NCI-H446 treated with DMSO at 0.1 percent for 48 hours (cell line): ENCODE results near the gene MNAT1.
"Not testable (repeated sequence)": the region's sequence is repeated elsewhere in the genome, so short reads cannot be mapped to it uniquely, and the experiment has no call there.

Experiments
- DNase-seq: peaks from one replicate; lab custom pipeline; 2025; lab: John Stamatoyannopoulos, UW

Gene MNAT1

DNA sequence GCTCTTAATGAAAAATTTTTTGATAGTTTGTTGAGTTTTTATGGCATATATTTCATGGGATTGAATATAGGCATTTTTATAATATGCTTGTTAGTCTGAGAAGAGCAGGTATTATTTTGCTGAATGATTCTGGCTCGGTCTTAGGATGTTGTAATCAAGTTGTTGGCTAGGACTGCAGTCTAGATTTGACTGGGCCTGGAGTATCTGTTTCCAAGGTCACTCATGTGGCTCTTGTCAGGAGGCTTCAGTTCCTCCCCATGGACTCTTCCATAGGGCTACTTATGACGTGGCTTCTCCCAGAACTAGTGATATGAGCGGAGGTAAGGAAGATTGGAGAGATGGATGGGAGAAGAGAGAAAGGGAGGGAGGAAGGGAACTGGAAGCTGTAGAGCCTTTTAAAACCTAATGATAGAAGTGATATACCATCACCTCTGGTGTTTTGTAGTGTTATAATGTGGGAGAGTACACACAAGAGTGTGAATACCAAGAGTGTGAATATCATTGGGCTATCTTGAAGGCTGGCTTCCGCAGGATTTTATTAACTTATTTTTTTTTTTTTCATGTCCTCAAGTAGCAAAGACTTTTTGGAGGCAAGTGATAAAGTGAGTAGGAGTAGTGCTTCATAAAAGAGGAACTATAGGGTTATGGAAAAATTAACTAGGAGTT is 4.4 kb downstream of the MNAT1 start:
- no peak for DNase-seq

DNA sequence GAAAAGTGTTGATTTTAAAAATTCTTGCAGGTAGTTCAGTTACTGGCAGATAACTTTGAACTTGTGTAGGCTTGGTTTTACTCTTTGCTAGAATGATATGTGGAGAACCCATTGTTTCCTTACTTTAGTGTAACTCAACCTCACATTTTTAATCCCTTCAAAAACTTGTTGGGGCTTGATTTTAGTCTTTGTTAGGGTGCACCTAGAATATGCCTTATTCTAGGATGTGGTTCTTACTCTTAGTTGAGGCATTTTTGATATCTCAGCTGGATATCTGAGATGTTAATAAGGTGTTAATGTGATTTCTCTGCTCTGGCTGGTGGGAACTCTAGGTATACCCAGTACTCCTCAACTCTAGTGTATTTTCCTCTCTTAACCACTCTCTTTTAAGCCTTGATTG is 10.0 kb downstream of the MNAT1 start:
- no peak for DNase-seq

DNA sequence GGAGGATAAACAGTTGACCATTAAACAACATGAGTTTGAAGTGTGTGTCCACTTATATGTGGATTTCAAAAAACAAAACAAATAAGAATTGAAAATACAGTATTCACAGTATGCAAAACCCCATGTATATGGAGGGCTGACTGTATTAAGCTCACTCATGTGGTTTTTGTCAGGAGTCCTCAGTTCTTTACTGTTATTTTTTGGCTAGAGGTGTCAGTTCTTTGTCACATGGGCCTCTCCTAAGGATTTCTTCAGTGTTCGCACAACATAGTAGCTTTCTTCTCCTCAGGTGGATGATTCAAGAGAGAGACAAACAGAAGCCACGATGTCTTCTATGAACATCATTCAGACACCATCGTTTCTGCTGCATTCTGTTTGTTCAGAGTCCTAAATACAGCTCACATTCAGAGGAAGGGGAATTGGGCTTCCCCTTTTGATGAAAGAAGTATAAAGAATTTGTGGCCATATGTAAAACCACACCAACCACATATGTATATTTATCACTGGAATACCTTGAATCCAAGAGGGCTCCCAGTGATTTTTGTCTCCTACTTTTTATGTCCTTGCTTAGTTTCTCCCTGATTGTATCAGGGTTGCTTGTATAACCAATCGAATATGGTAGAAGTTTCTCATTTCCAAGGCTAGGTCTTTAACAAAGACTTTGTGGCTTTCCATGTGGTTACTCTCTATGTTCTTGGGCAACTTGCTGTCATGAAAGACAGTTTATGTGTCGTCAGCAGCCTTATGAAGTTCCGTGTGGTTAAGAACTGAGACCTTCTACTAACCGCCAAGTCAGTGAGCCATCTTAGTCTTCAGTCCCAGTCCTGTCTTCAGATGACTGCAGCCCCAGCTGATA is 18.9 kb downstream of the MNAT1 start:
- no peak for DNase-seq

DNA sequence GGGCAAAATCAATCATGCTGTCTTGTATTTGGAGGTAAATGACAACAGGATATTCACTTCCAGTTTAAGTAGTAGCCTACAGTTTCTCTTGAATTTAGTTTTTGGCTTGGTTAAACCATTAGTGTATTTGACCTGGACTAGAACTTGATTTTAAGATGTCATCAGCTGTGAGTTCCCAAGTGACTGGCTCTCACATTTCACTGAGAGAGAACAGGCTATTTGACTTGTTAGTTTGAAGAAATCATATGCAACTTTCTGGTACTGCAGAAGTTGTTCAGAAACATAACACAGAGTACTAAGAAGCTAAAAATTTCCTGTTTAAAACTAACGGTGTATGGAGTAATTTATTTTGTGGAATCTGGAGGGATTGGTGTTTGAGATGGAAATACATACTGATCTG is 22.3 kb downstream of the MNAT1 start:
- no peak for DNase-seq

DNA sequence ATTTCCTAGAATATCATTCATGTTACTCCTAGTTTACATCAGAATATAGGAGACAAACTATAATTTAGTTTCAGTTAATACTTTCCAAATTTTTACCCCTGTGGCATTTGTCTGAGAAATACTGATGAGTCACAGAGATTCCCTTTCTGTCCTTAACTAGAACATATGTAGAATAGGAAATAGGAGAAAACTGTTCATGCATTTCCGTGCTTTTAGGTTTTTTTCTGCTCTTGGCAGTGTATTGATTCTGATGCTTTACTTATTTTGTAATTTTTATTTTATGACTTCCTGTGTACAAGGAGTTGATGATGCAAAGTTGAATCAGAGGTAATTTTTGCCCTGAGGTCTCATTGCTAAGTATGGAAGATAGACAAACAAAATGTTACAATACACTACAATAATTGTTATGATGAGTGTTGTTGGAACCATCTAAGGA is 23.0 kb downstream of the MNAT1 start:
- DNase-seq: no peak

DNA sequence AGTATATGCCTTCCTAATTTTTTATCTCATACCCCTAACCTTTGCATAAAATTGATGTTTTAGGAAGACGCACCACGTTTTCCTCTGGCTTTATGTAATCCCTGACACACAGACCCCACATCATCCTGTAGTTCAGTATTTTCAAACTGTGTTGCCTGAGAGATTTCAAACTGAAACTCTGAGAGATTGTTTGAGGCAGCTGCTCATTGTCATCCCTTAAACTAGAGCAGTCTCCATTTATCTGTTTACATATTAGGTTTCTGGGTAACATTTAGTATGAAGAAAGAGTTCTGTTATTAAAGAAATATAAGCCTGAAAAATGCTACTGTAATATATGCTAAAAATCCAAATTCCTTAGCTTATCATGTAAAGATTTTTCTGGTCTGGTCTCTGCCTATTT is 24.3 kb downstream of the MNAT1 start:
- DNase-seq: no peak

DNA sequence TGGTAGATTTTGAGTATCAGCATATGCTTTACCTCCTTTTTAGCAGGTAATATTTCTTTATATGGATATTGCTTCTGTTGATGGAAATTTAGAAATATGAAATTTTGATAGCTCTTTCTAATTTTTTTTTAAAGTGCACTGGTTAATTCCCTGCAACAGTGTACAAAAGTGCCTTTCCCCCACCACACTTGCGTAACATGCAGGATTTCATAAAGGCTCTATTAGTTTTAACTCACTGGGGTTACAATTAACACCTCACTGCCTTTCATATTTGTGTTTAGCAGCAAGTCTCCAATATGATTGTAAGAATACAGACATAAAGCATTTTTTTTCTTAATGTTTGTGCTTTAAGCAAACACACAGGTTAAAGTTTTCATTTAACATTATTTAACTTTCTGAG is 25.6 kb downstream of the MNAT1 start:
- DNase-seq: no peak

DNA sequence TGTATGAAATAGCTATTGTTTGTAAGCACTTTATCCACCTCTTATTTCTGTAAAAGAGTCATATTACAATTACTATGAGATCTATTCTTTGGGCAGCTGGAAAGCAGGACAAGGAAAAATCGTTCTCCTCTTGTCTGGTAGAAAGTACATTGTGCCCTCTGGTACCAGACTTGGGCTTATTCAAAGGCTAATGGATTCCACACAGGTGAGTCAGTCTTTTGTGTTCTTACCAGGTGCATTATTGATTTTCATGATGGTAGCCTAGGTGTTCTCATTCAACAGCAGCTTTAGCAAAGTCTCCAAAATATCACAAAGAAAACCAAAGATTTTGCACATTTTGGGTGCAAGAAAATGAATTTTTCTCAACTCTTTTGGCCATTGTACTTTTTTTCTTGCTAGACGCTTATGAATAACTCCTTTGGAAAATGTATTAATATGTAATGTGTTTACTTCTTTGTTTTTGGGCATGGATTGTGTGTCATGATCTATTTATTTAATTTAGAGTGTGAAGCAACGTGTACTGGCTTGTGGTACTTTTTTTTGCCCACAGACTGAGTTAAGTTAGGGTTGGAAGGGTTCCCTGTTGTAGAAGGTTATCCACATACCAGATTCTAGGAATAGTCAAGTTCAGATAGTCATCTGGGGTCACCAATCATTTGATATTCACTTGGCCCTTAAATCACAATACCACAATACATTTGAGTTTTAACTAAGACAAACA is 26.2 kb downstream of the MNAT1 start:
- DNase-seq: no peak

DNA sequence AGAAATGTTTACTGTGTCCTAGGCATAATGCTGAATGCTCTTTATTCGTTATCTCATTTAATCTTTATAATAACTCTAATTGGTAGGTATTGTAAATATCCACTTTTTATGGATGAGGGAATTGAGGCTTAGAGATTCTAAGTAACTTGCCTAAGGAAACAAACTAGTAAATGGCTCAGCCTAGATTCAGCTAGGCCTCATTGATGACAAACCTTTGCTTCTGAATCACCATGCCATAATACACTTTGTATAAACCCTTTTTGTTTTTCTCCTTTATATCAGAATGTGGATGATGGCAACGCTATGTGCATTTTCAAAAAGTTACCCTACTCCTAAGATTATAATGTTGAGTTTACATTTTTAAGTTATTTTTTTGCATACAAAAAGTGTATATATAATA is 34.0 kb downstream of the MNAT1 start:
- DNase-seq: no peak

DNA sequence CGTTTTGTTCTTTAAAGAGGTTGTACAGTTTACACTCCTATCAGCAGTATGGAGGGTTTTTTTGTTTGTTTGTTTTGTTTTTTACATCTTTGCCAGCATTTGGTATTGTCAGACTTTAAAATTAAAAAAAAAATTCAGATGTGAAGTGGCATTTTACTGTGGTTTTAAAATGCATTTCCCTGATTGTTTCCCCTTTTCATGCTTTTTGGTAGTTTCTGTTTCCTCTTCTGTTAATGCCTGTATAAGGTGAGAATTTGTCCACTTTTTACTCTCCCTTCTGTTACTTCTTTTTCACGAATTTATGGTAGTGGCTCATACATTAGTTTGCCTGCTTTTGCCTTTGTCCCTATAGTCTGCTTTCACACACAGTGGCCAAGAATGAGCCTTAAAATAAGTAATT is 36.6 kb downstream of the MNAT1 start:
- no peak for DNase-seq

DNA sequence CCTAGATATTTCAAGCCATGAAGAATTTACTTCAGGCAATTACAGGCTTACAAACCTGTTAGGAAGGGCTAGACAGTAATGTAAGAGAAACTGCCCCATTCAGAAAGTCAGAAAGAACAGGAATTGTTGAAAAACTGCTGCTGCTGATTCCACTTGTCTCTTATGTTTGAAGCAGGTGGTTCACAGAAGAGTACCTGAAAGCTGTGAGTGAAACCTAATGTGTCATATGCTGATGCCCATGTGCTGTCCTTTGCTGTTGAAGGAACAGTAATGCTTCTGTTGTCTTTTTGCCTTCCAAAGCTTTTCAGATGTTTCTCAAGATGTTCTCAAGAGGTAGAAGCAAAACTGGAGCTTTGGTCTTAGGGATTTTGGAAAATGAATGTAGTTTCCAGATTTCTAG is 39.0 kb downstream of the MNAT1 start:
- DNase-seq: no peak

DNA sequence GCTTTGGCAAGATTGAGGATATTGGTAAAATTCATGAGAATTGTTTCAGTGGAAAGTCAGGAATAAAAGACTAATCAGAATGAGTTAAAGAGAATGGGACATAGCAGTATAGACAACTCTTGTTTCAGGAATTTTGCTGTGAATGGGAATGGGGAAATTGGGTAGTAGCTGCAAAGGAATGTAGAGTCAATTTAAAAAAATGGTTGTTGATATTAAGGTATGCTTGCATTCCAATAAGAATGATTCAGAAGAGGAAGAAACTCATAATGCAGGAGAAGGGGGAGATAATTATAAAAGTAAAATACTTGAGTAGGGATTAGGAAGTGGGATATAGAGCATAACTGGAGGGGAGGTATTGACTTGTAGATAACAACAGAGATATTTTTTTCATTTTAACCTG is 40.7 kb downstream of the MNAT1 start:
- DNase-seq: no peak

DNA sequence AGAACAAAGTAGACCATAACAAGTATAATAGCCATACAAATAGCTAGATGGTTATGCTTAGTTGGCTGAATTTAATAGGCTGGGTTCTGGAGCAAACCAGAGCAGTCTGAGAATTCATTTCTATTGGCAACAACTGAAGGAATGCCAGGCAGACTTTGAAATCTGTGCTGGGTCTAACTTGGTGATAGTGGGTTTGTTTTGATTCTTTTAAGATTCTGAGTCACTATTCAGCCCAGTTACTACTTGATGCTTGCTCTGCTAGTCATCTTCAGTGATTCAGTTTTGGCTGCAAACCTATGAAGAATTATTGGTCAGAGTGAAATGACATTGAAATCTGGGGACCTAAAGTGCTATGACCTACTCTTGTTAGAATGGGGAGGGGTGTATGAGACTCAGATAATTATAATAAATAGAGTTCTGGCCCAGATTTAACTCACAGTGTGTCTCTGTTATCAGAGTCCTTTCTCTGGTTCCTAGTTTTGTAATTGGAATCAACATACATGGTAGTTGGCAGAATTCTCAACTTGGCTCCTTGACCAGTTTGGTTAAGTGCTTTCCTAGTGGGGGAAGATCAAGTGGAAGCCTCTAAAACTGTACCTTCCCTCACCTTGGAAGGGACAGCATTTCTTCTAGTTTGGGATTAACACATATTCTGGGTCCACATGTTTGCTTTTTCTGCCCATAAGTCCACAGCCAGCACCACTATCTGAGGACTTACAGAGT is 43.5 kb downstream of the MNAT1 start:
- no peak for DNase-seq

DNA sequence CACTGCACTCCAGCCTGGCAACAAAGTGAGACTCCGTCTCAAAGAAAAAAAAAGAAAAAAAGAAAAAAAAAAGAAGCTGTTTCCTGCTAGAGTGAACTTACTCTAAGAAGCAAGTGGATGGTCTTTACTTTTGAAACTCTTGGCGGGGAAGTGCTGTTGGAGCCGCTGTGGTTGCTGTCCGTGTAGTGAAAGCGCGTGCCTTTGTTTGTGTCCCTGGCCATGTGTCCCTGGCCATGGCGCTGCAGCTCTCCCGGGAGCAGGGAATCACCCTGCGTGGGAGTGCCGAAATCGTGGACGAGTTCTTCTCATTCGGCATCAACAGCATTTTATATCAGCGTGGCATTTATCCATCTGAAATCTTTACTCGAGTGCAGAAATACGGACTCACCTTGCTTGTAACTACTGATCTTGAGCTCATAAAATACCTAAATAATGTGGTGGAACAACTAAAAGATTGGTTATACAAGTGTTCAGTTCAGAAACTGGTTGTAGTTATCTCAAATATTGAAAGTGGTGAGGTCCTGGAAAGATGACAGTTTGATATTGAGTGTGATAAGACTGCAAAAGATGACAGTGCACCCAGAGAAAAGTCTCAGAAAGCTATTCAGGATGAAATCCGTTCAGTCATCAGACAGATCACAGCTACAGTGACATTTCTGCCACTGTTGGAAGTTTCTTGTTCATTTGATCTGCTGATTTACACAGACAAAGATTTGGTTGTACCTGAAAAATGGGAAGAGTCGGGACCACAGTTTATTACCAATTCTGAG is 45.4 kb downstream of the MNAT1 start:
- not testable (repeated sequence) for DNase-seq

DNA sequence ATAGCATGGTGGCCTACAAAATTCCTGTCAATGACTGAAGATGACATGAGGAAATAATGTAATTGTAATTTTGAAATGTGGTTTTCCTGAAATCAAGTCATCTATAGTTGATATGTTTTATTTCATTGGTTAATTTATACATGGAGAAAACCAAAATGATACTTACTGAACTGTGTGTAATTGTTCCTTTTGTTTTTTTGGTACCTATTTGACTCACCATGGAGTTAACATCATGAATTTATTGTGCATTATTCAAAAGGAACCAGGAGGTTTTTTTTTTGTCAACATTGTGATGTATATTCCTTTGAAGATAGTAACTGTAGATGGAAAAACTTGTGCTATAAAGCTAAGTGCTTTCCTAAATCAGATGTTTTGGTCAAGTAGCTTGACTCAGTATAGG is 46.0 kb downstream of the MNAT1 start:
- DNase-seq: not testable (repeated sequence)

DNA sequence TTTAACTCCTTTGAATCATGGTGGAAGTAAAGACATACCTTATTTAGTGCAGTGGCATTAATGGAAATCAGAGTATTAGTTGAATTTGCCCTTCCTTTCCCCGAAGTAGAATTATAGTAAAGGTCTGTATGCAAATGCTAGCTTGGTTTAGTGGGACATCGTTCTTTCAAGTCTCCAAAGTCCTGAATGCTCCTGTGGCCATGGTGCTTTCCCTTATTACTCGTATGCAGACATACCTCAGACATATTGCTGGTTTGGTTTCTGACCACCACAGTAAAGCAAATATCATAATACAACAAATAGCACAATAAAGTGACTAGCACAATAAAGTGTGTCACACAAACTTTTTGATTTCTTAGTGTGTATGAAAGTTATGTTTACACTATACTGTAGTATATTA is 52.3 kb downstream of the MNAT1 start:
- no peak for DNase-seq

DNA sequence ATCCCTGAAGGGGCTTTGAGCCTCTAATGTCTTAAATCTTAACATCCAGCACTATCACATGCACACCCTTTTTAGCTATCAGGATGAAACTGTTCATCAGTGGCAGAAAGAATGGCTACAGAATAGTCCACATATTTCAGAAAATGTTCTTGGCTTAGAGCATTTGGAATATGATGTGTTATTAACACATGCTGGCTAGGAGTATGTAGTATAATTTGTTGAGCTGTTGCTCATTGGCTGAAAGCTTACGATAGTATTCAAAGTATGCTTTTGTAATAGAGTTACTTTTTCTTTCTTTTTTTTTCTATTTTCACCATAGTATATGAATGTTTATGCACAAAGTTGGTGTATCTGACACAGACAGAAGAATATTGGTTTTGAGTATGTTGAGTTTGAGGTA is 55.1 kb downstream of the MNAT1 start:
- no peak for DNase-seq

DNA sequence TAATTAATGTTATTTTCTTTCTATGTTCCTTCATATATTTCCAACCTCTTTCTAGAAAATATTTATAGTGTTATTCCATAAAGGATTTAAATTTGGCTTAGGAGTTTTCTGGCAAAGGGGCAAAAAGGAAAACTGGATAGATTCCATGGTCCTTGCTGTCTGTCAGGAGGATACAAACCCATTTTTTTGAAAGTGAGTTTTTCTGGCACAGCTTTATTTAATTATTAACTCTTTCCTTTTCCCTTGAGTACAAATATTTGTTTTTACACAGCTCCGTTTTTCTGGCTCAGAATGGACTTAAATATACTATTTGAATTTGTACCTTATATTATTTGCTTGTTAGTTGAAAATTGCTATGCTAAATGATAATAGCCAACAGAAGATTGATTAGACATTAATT is 56.3 kb downstream of the MNAT1 start:
- DNase-seq: no peak

DNA sequence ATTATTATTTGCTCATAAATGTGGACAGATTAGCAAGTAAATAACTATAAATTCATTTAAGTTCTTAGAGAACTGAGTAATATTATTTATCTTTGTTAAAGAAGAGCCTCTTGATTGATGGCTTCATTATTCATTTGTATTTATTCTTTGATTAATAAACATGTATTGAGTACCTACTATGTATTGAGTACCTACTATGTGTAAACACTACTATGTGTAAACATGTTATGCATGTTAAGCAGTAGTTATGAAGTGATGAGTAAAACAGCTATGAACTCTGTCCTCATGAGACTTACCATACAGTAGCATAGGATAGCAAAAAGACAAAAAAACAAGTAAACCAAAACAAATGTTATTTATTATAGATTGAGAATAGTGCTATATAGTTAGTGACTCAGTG is 61.9 kb downstream of the MNAT1 start:
- DNase-seq: no peak

DNA sequence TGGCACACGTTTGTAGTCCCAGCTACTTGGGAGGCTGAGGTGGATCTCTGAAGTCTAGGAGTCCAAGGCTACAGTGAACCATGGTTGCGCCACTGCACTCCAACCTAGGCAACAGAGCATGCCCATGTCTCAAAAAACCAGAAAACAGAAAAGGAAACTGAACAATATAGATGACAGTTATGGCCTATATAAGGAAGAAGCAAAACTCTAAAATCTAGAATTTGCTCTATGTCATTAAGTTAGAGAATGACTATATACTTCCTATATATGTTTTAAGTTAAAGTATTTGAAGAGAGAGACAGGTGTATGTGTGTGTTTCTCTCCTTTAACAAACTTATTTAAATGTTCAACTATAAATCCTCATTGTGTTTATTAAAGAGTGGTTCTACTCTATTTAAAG is 65.8 kb downstream of the MNAT1 start:
- no peak for DNase-seq

DNA sequence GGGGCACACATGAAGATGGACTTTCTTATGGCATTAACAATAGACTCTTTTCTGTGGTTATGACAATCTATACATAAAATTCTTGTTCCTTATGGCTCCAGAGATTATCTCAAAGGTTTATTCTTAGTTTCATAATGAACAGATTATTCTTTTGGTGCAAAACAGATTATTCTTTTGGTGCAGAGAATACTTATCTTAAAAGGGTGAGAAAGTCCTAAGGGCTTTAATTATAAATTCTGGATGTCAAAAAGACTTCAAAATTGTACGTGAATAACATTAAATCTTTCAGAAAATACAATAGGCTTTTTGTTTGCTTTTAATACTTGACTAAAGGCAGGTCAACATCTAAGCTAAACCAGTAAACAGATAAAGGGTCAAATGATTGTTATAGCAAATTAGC is 69.3 kb downstream of the MNAT1 start:
- DNase-seq: no peak
